GM19463 (cell line): ENCODE measurements around the gene ARL15.

ENCODE experiments used
- ATAC-seq: cut with Tn5 transposase; IDR thresholded peaks from one replicate; pipeline ENCODE4 v1.9.1; 2021; ENCODE audit warnings: mild to moderate bottlenecking, moderate library complexity; ENCODE audit not compliant: unreplicated experiment

ARL15 gene

GRCh38 chr5:53917826-53918225 is 392.5 kb downstream of the ARL15 start:
- ATAC-seq: no peak

GRCh38 chr5:53917095-53917494 is 393.3 kb downstream of the ARL15 start:
- no peak for ATAC-seq

- no peak for ATAC-seq
Measured at GRCh38 chr5:53915120-53915519, 395.3 kb downstream of the ARL15 start.

- no peak for ATAC-seq
Measured at GRCh38 chr5:53913941-53914340, 396.4 kb downstream of the ARL15 start.

- no peak for ATAC-seq
Measured at GRCh38 chr5:53908757-53909156, 401.6 kb downstream of the ARL15 start.

- no peak for ATAC-seq
Measured at GRCh38 chr5:53907827-53908226, 402.5 kb downstream of the ARL15 start.

- no peak for ATAC-seq
Measured at GRCh38 chr5:53906736-53907135, 403.6 kb downstream of the ARL15 start.

GRCh38 chr5:53902296-53902907 is 408.0 kb downstream of the ARL15 start:
- ATAC-seq: no peak

- no peak for ATAC-seq
Measured at GRCh38 chr5:53900677-53901076, 409.7 kb downstream of the ARL15 start.

GRCh38 chr5:53895091-53895683 is 415.2 kb downstream of the ARL15 start:
- ATAC-seq: no peak

GRCh38 chr5:53893626-53894025 is 416.7 kb downstream of the ARL15 start:
- no peak for ATAC-seq

- no peak for ATAC-seq
Measured at GRCh38 chr5:53892224-53892623, 418.1 kb downstream of the ARL15 start.

- no peak for ATAC-seq
Measured at GRCh38 chr5:53891159-53891558, 419.2 kb downstream of the ARL15 start.

GRCh38 chr5:53890490-53890889 is 419.9 kb downstream of the ARL15 start:
- ATAC-seq: no peak

- no peak for ATAC-seq
Measured at GRCh38 chr5:53884844-53885243, 425.5 kb downstream of the ARL15 start.

GRCh38 chr5:53884417-53884816 is 426.0 kb downstream of the ARL15 start:
- no peak for ATAC-seq

- no peak for ATAC-seq
Measured at GRCh38 chr5:53882676-53883031, 427.7 kb downstream of the ARL15 start.

GRCh38 chr5:53882006-53882675 is 428.2 kb downstream of the ARL15 start:
- ATAC-seq: no peak

- no peak for ATAC-seq
Measured at GRCh38 chr5:53879708-53880323, 430.6 kb downstream of the ARL15 start.

- no peak for ATAC-seq
Measured at GRCh38 chr5:53878015-53878414, 432.4 kb downstream of the ARL15 start.

- no peak for ATAC-seq
Measured at GRCh38 chr5:53877243-53877642, 433.1 kb downstream of the ARL15 start.

- ATAC-seq: no peak
Measured at GRCh38 chr5:53874409-53874808, 436.0 kb downstream of the ARL15 start.
